HG03442 (cell line): ENCODE results near the gene ANG.
"Not testable (repeated sequence)": the region's sequence is repeated elsewhere in the genome, so short reads cannot be mapped to it uniquely, and the experiment has no call there.

ENCODE experiments used
- ATAC-seq: cut with Tn5 transposase; IDR thresholded peaks from one replicate; pipeline ENCODE4 v1.9.1; 2021; ENCODE audit warnings: mild to moderate bottlenecking, moderate library complexity; ENCODE audit not compliant: unreplicated experiment

ANG gene

DNA sequence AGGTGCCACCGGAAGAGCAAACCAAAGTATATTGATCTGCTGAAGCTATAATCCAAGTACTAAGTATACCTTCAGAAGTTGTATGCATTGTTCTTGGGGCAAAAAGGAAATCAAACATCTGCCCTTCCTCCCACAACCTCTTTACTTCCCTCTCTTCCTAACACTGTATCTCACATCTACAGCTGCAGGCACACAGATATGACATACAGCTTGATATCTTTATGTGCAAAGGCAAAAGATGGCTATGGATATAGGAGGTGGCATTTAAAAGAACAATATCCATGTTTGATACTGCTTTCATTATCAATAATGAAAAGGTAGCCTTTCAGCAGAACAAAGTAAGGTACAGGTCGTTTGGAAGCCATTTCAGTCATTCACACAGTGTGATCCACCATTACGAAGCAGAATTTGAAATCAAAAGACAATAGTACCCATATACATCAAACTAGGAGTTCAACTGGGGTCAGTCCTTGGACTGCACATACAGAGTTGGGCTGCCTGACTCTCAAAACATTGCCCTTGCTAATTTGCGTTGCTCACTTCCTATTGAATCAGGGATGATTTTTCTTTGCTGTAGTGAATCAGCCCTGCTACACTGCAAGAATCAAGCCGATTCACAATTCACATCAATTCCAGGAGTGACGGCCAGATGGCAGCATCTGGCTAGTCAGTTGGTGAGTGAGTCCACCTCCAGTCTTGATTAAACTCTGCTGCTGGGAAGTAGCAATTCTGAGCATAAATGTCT lies 8.9 kb downstream of the ANG start:
- peak; percentile 47 for ATAC-seq

DNA sequence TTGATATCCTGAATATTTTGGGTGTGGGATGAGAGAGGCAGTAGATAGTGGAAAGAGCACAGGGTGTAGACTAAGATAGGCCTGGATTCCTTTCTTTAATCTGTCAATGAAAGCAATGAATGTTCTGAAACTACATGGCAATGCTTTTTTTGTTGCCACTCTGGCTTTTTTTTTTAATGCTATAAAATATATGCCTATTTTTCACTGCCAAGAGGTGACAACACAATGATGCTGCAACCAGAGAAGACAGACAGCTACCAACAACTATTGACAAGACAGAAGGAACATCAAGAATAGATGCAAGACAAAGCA lies 9.4 kb downstream of the ANG start:
- ATAC-seq = no peak

DNA sequence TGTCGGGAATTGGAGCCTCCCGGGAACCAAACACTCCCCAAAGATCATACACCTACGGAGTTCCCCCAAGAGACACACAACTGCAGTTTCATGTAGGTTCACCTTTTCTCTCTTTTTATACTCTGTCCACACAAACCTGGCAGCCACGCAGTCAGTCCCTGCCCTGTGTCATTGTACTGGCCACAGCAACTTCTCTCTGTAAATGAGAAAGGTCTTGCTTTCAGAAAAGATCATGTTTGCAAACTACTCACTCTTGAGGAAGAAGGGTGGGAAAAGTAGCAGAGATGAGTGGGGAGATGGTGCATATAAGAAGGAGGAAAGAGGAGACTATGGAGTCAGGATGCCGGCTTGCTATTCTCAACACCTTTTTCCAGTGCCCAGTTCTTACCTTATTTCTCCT lies 10.4 kb downstream of the ANG start:
- ATAC-seq = no peak

DNA sequence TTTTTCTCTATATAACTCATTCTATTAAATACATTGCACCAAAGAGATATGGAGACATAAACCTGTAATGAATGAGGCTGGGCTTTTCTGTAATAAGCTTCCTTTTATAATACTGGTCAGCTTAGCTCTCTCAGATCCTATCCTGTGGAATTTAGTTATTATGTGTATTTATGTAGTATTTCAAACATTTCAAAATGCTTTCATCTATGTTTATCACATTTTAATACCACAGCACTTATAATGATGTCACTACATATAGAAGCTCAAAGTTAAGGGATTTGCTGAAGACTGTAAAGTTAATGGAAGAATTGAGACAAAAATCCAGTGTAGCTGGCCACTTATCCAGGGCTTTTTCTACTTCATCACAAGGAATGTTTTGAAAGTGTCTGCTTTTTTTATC lies 11.4 kb downstream of the ANG start:
- ATAC-seq = no peak

DNA sequence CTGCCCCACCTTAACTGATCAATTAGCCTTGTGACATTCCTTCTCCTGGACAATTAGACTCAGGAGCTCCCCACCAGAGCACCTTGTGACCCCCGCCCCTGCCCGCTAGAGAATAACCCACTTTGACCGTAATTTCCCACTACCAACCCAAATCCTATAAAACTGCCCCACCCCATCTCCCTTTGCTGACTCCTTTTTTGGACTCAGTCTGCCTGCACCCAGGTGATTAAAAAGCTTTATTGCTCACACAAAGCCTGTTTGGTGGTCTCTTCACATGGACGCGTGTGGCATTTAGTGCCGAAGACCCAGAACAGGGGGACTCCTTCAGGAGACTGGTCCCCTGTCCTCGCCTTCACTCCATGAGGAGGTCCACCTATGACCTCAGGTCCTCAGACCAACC lies 12.4 kb downstream of the ANG start:
- ATAC-seq = not testable (repeated sequence)

DNA sequence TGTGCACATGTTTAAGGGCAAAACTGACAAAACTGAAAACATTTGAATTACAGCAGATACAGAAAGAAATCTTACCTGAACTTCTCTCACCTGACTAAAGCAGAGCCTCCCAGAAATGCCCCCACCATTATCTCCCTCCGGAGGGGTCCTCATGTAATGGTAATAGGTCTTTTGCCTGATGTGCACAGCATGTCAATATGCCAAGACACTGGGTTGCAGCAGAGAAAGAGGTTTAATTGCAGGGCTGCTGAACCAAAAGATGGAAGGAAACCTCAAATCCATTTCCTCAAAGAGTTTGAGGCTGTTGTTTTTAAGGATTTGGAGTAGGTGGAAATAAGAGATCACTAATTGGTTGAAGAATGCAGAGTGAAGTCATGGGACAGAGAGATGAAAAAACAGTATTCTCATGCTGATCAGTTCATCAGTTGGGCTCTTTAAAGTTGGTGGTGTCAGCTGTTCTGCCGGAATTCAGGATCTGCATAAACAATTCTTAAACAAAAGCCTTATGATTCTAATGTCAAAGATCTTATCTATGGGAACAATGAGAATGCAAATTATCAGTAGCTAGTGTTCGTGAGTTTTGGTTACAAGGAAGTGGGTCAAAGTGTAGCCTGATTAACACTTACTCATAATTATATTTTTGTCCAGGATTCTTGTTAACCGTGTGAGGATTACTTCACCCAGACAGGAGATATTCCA lies 18.2 kb downstream of the ANG start:
- ATAC-seq = no peak

DNA sequence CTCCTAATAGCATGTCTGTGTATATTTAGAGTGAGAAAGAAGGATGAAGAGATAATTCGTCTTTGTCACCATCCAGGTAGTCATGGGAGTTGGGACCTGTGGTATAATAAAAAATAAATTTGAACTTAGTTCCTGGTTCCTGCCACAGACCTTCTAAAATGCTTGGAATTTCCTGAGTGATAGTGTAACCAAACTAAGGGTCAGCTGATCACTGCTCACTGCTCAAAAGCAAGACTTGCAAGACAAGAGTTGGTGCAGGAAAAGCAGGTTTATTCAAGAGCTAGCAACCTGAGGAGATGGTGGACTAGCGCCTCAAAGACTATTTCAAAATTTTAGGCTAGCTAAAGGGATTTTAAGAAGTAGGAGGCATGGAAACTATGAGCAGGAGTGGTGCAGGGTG lies 19.1 kb downstream of the ANG start:
- ATAC-seq = no peak

DNA sequence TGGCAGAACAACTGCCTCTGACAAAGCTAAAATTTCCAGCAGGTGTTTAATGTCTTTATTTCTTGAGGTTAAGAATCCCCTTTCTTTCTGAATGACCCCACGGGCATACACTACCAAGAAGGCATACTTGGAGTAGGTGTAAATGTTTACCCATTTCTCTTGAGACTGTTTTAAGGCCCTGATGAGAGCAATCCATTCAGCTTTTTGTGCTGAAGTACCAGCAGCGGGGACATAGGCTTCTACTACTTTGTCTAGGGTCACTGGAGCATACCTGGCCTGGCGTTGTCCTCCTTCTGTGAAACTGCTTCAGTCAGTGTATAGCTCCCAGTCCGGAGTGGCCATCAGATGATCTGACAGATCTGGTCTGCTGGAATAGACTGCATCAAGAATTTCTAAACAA lies 22.7 kb downstream of the ANG start:
- no peak for ATAC-seq

DNA sequence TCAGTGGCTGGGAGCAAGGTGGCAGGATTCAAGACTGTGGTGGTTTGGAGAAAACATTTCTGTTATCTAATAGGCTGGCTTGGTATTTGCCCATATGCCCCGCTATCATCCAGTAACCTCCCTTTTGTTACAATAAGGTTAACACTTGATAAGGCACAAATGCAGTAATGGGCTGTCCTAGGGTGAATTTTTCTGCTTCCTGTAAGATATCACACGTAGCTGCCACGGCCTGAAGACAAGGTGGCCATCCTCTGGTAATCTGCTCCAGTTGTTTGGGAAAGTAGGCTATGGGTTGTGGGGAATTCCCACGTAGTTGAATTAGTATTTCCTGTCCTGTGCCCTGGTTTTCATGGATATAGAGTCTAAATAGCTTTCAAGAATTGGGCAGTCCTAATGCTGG lies 23.1 kb downstream of the ANG start:
- ATAC-seq = no peak

DNA sequence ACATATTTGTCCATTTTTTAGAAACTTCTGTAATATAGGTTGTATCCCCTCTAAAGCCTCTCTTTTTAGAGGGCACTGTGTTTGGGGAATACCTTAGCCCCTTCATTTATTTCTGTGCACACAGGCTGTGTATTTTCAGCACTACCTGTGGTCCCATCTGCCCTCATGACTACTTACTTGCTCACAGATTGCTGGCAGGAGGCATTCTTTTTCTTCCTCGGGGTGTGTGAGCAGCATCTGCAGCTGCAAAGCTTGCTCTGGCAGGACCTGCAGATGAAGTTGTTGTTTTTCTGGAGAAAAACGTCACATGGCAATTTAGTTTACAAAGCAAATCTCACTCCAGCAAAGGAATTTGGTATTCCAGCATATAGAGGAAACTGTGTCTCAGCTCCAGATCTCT lies 24.3 kb downstream of the ANG start:
- ATAC-seq = no peak

DNA sequence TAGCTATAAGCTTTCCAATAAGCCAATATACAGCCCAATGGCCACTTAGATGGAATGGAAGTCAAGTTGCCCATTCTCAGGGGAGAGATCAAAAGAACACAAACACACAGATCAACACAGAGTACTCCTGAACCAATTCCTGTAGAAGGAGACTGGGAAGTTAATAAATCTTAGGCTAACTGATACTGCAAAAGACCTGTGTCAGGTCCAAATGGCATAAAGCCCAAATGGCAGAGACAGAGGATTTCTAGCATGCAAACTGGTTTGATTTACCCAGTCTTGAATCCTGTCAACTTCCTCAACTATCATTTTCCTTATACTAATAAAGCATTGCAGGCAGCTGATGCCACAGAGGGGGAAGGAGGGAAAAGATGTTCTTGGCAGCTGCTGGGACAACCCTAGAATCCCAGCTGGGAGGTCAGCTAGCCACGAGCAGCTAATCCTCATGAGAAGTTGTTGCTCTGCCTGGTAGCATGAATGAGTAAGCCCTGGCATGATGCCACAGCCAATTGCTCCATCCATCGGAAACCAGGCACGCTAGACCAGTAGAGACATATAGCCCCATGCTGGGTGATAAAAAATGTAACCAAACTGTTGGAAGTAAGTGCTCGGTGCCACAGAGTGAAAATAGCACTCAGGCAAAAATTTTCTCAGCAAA lies 26.2 kb downstream of the ANG start:
- ATAC-seq = no peak

DNA sequence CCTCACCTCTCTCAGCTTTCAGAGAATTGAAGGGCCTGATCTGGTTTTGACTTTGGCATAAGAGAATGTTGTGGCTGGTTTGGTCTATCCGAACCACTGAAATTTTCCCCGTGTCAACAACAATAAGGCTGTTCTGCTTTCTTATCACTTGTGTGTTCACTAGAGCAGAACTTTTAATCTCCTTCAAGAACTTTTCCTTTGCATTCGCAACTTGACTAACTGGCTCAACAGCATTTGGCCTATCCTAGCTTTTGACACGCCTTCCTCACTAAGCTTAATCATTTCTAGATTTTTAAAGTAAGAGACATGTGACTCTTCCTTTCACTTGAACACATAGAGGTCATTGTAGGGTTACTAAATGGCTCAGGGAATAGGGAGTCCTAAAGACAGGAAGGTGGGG lies 31.2 kb downstream of the ANG start:
- no peak for ATAC-seq

DNA sequence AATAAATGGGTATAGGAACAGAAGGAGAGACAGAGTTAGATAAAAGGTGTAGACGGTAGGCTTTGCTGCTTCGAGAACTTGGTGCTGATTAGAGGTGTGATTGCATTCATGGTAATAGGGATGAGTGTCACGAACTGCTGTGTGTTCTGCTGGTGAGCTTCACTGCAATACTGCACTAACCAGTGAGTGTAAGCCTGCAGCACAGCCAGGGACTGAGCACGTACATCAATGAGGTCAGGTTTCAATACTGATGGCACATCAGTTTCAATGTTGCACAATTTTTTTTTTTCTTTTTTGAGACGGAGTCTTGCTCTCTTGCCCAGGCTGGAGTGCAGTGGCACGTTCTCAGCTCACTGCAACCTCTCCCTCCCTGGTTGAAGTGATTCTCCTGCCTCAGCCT lies 32.2 kb downstream of the ANG start:
- ATAC-seq = no peak

DNA sequence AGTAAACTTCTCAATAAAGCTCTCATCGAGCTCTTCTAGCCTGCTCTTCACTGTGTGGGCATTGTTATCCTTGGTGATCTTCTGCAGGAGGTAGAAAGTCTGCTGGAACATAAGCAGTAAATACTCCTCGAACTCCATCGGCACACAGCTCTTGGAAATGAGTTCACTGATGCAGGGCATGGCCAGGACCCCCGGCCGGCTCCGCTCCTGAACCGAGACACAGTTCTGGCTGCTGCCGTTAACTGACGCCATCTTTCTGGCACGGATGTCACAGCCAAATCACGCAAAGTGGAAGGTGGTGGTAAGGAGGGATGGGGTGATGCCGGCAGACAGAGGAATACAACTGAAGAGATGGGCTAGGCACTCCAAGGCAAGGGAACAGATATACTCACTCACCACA lies 33.5 kb downstream of the ANG start:
- no peak for ATAC-seq

DNA sequence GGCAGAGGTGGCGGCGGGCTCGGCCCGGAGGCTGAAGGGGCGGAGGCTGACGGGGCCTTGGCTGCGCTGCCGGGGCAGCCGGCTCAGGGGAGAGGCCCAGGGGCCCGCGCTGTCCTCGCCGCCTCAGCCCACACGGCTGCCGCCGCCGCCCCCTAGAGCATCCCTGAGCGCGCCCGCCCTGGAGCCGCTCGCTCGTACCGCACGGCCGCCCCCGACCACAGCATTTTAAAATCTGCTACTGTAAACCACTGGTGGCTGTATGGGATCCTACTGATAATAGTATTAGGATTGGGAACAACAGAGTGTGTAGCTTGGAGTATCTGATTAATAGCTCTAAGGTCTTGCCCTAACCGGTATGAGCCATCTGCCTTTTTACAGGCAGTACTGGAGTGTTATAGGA lies 34.9 kb downstream of the ANG start:
- ATAC-seq = no peak

DNA sequence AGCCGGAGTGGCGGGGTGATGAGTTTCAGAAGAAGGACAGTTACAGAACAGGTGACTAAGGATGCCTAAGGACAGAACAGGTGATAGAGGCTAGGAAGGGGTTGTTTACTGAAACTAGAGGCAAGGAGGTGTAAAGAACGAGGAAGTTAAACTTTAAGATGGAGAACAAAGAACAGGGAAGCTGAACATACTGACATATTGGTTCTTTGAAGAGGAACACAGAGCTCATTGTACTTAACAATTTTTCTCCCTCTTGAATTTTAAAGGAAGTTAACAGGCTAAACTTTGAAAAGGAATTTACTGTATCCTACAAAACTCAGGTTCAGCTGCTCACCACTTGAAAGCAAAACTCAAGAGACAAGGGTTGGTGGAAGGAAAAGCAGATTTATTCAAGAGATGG lies 37.6 kb downstream of the ANG start:
- ATAC-seq = not testable (repeated sequence)

DNA sequence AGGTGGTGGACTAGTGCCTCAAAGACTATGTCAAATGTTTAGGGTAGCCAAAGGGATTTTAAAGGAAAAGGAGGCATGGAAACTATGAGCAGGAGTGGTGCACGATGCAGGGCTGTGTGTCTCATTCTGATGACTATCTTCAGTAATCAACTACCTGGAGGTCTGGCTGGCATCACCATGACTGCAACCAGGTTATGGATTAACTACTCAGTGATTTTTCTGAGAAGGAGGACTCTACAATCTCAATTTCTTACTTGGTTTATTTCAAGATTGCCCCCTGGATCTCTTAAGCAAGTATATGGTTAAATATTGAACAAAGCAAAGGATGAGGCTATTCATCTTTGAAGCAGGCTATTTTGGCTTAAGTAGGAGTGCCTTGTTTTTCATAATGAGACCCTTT lies 38.0 kb downstream of the ANG start:
- no peak for ATAC-seq

DNA sequence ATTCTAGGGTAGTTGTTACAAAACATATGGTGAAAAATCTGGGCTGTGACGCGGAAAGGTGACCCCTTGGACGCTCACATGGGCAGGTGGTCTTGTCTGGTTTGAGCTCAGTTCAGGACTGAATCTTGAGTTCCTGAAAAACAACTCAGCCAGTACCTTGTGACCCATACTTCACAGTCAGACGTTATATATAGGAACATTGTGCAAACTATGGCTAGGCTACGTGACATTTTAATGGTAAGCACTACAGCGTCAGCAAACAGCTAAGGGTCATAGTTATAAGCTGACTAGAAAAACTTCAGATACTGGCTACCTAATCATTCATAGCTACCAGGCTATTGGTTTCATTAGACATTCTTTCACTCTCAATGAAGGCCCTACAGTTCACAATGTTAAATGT lies 42.3 kb downstream of the ANG start:
- no peak for ATAC-seq

DNA sequence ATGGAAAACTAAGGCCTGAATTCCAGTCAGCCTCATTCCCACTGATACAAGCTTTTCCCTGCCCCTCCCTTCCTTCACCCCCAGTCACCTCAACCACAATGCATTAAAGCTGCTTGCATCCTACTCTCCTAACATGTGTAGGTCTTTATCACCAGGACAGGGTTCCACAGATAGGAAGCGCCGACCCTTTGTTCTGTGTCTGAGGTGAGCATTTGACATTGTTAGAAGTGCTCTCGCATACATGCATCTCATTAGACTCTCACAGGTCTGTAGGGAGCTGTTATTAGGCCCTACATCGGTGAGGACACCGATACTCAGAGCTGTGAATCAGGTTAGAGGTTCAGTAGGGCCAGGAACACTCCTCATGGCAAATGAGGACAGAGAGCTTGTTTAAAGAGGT lies 43.9 kb downstream of the ANG start:
- ATAC-seq = no peak

DNA sequence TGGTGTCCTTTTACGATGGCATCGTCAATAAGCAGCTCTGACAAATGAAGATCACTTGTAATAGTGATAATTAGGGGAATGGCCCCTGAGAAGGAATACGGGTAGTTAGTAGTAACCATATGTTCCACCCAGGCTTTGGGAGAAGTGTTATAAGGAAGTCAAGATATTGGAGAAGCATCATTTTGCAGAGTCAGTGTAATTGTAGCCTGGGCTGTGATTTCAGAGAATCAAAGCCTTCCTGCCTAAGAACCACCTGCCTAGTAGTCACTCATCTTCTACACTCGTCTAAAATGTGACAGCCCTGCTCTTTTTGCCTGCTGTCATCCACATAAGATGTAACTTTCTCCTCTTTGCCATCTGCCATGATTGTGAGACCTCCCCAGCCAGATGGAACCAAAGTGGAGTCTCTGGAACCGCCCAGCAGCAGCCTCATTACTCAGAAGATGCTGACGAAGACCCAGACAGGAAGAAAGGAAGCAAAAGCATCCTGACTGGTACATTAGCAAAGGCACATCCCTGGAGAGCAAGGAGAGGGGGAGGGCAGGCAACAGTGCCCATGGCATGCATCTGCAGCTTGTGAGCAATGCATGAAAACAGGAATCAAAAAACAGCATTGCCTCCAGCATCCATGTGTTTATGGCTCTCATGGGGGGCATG lies 44.5 kb downstream of the ANG start:
- no peak for ATAC-seq

DNA sequence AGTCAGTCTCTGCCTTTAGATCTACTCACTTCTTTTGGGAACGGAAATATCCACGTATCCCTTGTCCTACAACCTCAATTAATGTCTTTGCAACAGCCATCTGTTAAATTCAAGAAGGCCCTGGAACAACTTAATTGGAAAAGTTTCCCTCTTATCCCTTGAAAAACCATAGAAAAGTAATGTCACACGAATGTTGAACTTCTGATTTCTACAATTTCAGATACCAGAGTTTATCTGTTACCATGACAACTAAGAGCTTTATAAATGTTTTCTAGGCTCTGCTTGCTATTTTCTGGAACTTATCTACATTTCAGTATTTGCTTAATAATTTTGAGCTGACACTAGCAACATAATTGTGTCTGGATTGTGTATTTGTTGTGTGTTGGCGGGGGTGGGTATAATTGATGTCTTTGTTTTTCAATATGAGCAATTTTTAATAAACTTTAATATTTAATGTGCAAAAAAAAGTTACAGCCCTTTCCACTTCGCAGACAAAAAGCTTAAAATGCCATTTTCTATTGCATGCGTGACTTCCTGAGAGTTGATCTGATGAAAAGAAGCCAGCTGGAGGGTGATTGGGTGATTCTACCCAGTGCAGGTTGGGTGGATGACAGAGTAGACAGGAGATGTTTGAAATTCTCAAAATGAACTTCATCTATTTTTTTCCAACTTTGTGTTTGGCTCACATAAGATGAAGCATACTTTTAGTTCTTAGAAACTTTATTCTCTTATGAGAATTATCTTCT lies 45.3 kb downstream of the ANG start:
- no peak for ATAC-seq
